HG02610 (cell line): ENCODE results near the gene ETV3L.
"Not testable (repeated sequence)": the region's sequence is repeated elsewhere in the genome, so short reads cannot be mapped to it uniquely, and the experiment has no call there.

ENCODE experiments used
- ATAC-seq: cut with Tn5 transposase; IDR thresholded peaks from one replicate; pipeline ENCODE4 v1.9.1; 2021; ENCODE audit warnings: mild to moderate bottlenecking, moderate library complexity; ENCODE audit not compliant: unreplicated experiment

Gene ETV3L

GRCh38 chr1:157105988-157106812 is 6.6 kb upstream of the ETV3L start:
- peak; percentile 94 for ATAC-seq

GRCh38 chr1:157105298-157105987 is 5.8 kb upstream of the ETV3L start:
- no peak for ATAC-seq

- no peak for ATAC-seq
These were observed 5.1 kb upstream of the ETV3L start for GRCh38 chr1:157104598-157105293.

- no peak for ATAC-seq
These were observed 3.7 kb upstream of the ETV3L start for GRCh38 chr1:157103268-157103667.

- ATAC-seq, result no peak
These were observed 1.5 kb upstream of the ETV3L start for GRCh38 chr1:157101149-157101548.

- ATAC-seq, result not testable (repeated sequence)
These were observed 498 bp downstream of the ETV3L start for GRCh38 chr1:157098987-157099632.

- no peak for ATAC-seq
These were observed 1.1 kb downstream of the ETV3L start for GRCh38 chr1:157098519-157098918.

- ATAC-seq, result no peak
These were observed 1.9 kb downstream of the ETV3L start for GRCh38 chr1:157097692-157098091.

GRCh38 chr1:157096881-157097280 is 2.7 kb downstream of the ETV3L start:
- no peak for ATAC-seq

- ATAC-seq, result no peak
These were observed 4.1 kb downstream of the ETV3L start for GRCh38 chr1:157095551-157095950.

- no peak for ATAC-seq
These were observed 4.5 kb downstream of the ETV3L start for GRCh38 chr1:157095091-157095490.

- no peak for ATAC-seq
These were observed 6.8 kb downstream of the ETV3L start for GRCh38 chr1:157092831-157093230.

GRCh38 chr1:157091668-157092273 is 7.8 kb downstream of the ETV3L start:
- ATAC-seq, result no peak

- ATAC-seq, result no peak
These were observed 8.4 kb downstream of the ETV3L start for GRCh38 chr1:157091186-157091585.

- ATAC-seq, result no peak
These were observed 8.8 kb downstream of the ETV3L start for GRCh38 chr1:157090771-157091170.

- no peak for ATAC-seq
These were observed 9.4 kb downstream of the ETV3L start for GRCh38 chr1:157090196-157090647.

- ATAC-seq, result no peak
These were observed 9.8 kb downstream of the ETV3L start for GRCh38 chr1:157089789-157090188.

GRCh38 chr1:157088607-157089006 is 11.0 kb downstream of the ETV3L start:
- no peak for ATAC-seq

GRCh38 chr1:157087030-157087429 is 12.6 kb downstream of the ETV3L start:
- ATAC-seq, result no peak

- no peak for ATAC-seq
These were observed 13.3 kb downstream of the ETV3L start for GRCh38 chr1:157086299-157086698.

GRCh38 chr1:157085421-157085820 is 14.2 kb downstream of the ETV3L start:
- no peak for ATAC-seq
